Endodermal cell (in vitro differentiated cells): Measurements from ENCODE around the gene EVL. TPM values are rescaled to one million over a fixed set of nuclear protein-coding genes. Genes with fewer than 3 reads are reported as not detected.

Source experiments
- DNase-seq: peaks from one replicate; pipeline ENCODE4 v3.0.0-alpha.2; 2017
- H3K27ac ChIP-seq: 2 replicates; pipeline ENCODE4 v1.5.1; 2013; ENCODE audit warnings: mild to moderate bottlenecking, low read depth, low read length, moderate library complexity
- H3K27me3 ChIP-seq: 2 replicates; pipeline ENCODE4 v1.6.1; 2013; ENCODE audit warnings: mild to moderate bottlenecking, low read length, moderate library complexity; ENCODE audit not compliant: insufficient read depth, control insufficient read depth, poor library complexity, severe bottlenecking
- H3K36me3 ChIP-seq: 2 replicates; pipeline ENCODE4 v1.7.0; 2013; ENCODE audit warnings: mild to moderate bottlenecking, low read length, moderate library complexity; ENCODE audit not compliant: control insufficient read depth, insufficient read depth
- H3K4me1 ChIP-seq: one replicate; pipeline ENCODE4 v1.7.0; 2013; ENCODE audit warnings: low read length; ENCODE audit not compliant: control insufficient read depth, insufficient read depth
- H3K4me3 ChIP-seq: 2 replicates; pipeline ENCODE4 v1.5.1; 2013; ENCODE audit warnings: mild to moderate bottlenecking, low read length, moderate library complexity
- H3K9ac ChIP-seq: 2 replicates; pipeline ENCODE4 v1.6.1; 2013; ENCODE audit warnings: mild to moderate bottlenecking, low read length, moderate library complexity; ENCODE audit not compliant: poor library complexity, severe bottlenecking; ENCODE audit errors: extremely low read depth
- H3K9me3 ChIP-seq: 2 replicates; pipeline ENCODE4 v1.6.1; 2013; ENCODE audit warnings: mild to moderate bottlenecking, low read length, moderate library complexity; ENCODE audit not compliant: control insufficient read depth
- H3K27ac Mint-ChIP-seq: 2 replicates; pipeline ENCODE4 v1.8.0; 2020; ENCODE audit warnings: mixed read lengths
- H3K27me3 Mint-ChIP-seq: 2 replicates; pipeline ENCODE4 v1.8.0; 2021; ENCODE audit warnings: mild to moderate bottlenecking, mixed read lengths; ENCODE audit not compliant: insufficient read depth
- H3K36me3 Mint-ChIP-seq: 2 replicates; pipeline ENCODE4 v1.8.0; 2020; ENCODE audit warnings: low read depth, mixed read lengths
- H3K4me1 Mint-ChIP-seq: 2 replicates; pipeline ENCODE4 v1.8.0; 2020; ENCODE audit warnings: mixed read lengths
- H3K4me3 Mint-ChIP-seq: 2 replicates; pipeline ENCODE4 v1.8.0; 2020; ENCODE audit warnings: mild to moderate bottlenecking, moderate library complexity, mixed read lengths
- H3K9me3 Mint-ChIP-seq: 2 replicates; pipeline ENCODE4 v1.8.0; 2020; ENCODE audit warnings: mild to moderate bottlenecking, mixed read lengths
- CTCF ChIP-seq: fragments of 200-600 bp; sonication (generic); conservative IDR thresholded peaks from 2 replicates; pipeline ENCODE4 v1.5.0; 2021; ENCODE audit warnings: antibody characterized with exemption, mild to moderate bottlenecking
- WGBS, 2 experiments: methylation state at CpG; one replicate each; pipeline versions ENCODE4 v1.1.5 to v1.1.7; 2013; ENCODE audit warnings: missing lambda C conversion rate in 2 of 2, mixed read lengths in 1 of 2; ENCODE audit not compliant: insufficient coverage in 1 of 2, insufficient read length in 1 of 2; 5-methylcytosine and 5-hydroxymethylcytosine counted together
- total RNA-seq, 2 donors: library from RNA; stranded (reverse); fragmentation: NEBNext Ultra II Directional in 1 of 2; extraction: Animal tissue kit (Norgen Biotek cat#: 25700) in 1 of 2; gene quantifications; 2 replicates in 1 of 2; 3 replicates in 1 of 2; pipeline ENCODE4 v1.2.1, GENCODE V29; 2021

EVL gene
- total RNA-seq, 2 donors from 2014 or later = 61.1 to 71.3 TPM

GRCh38 chr14:100168506-100168905, 103.3 kb downstream of the EVL start:
- Histone ChIP-seq H3K9me3 (no peaks in the 10 kb centered on the region), H3K27ac (no peak overlapping the region), H3K36me3 (no peaks in the 10 kb centered on the region), H3K4me3 (no peak overlapping the region), H3K9ac (no peak overlapping the region), H3K27me3 (no peaks in the 10 kb centered on the region), H3K4me1 (no peaks in the 10 kb centered on the region)
- WGBS, 2 experiments = no CpG with 5 or more reads among the region's 1 CpG
- H3K27ac Mint-ChIP-seq = no peak overlapping the region
- no peaks in the 10 kb centered on the region for H3K36me3 Mint-ChIP-seq
- no peak for DNase-seq
- no peaks in the 10 kb centered on the region for H3K4me1 Mint-ChIP-seq
- no peak overlapping the region for H3K4me3 Mint-ChIP-seq
- TF ChIP-seq CTCF = no peak
- H3K27me3 Mint-ChIP-seq = peaks cover 35% of the 10 kb centered on the region
- no peaks in the 10 kb centered on the region for H3K9me3 Mint-ChIP-seq

- no peak for DNase-seq
- Mint-ChIP-seq H3K27ac (no peak overlapping the region), H3K4me1 (no peaks in the 10 kb centered on the region), H3K9me3 (no peaks in the 10 kb centered on the region), H3K36me3 (no peaks in the 10 kb centered on the region), H3K4me3 (no peak overlapping the region), H3K27me3 (peaks cover 23% of the 10 kb centered on the region)
- WGBS, 2 experiments = 97 to 100% methylated on average over 1 to 2 of the region's 2 CpGs
- H3K27ac ChIP-seq = no peak overlapping the region
- no peak for TF ChIP-seq CTCF
- H3K36me3 ChIP-seq = no peaks in the 10 kb centered on the region
- H3K9me3 ChIP-seq = no peaks in the 10 kb centered on the region
- H3K4me1 ChIP-seq = no peaks in the 10 kb centered on the region
- no peaks in the 10 kb centered on the region for H3K27me3 ChIP-seq
- H3K4me3 ChIP-seq = no peak overlapping the region
- no peak overlapping the region for H3K9ac ChIP-seq
Observed at GRCh38 chr14:100170880-100171279, 105.7 kb downstream of the EVL start.

GRCh38 chr14:100172811-100173210, 107.6 kb downstream of the EVL start:
- DNase-seq = no peak
- Mint-ChIP-seq H3K4me3 (no peak overlapping the region), H3K4me1 (no peaks in the 10 kb centered on the region), H3K9me3 (no peaks in the 10 kb centered on the region), H3K27ac (no peak overlapping the region), H3K27me3 (peaks cover 18% of the 10 kb centered on the region), H3K36me3 (no peaks in the 10 kb centered on the region)
- no peak overlapping the region for H3K4me3 ChIP-seq
- H3K9me3 ChIP-seq = no peaks in the 10 kb centered on the region
- no peaks in the 10 kb centered on the region for H3K36me3 ChIP-seq
- no peaks in the 10 kb centered on the region for H3K27me3 ChIP-seq
- no peaks in the 10 kb centered on the region for H3K4me1 ChIP-seq
- no peak overlapping the region for H3K9ac ChIP-seq
- no peak overlapping the region for H3K27ac ChIP-seq
- TF ChIP-seq CTCF = no peak
- WGBS, 2 experiments = 89 to 90% methylated on average over 4 to 5 of the region's 5 CpGs
